K562 (cell line): ENCODE results near the gene EPHB2. TPM values are rescaled to one million over a fixed set of nuclear protein-coding genes. Genes with fewer than 3 reads are reported as not detected.

ENCODE experiments used
- ATAC-seq: fragments of 200-7000 bp; cut with Tn5 transposase; 3 replicates; pipeline ENCODE4 v1.9.1; 2020; ENCODE audit warnings: moderate library complexity
- BruUV-seq: library from RNA; stranded (reverse); fragments of 400-500 nt; replicated peaks from 2 replicates; lab custom pipeline; 2021; lab: Mats Ljungman, UMichigan
- CTCF ChIA-PET: fragments of 300-600 bp; formaldehyde crosslinking; extraction: SDS; loops from one replicate; lab custom pipeline; 2021; ENCODE audit warnings: low intra/inter-chr PET ratio; lab: Yijun Ruan, JAX
- POLR2A ChIA-PET: fragments of 300-600, 350-650 bp; sonication (Branson Sonifier 250); formaldehyde crosslinking; extraction: SDS; loops from one replicate; lab custom pipeline; 2021; ENCODE audit warnings: antibody characterized with exemption, inconsistent platforms; lab: Yijun Ruan, JAX
- DNase-seq, 4 experiments: peaks; one replicate each; pipeline versions ENCODE4 v3.0.0 to v3.0.0-alpha.2; 2011 to 2018; ENCODE audit warnings: low spot score in 3 of 4, mixed read lengths in 3 of 4; ENCODE audit errors: extremely low read depth in 1 of 4
- FAIRE-seq: peaks from 2 replicates; lab custom pipeline; 2011; peaks lifted over from hg19 to GRCh38; lab: Jason Lieb, UNC
- H2AFZ ChIP-seq: 2 replicates; pipeline ENCODE4 v1.6.0; 2011; ENCODE audit warnings: low read depth, low read length, control low read depth, inconsistent platforms
- H3K27ac ChIP-seq: fragments of 200-600 bp; 3 replicates; pipeline ENCODE4 v1.8.0; 2011; ENCODE audit warnings: low read depth, mild to moderate bottlenecking, control low read depth, inconsistent platforms, low read length, moderate library complexity, mixed read lengths; ENCODE audit errors: extremely low read depth
- H3K27me3 ChIP-seq, 2 experiments: fragments of 300-600 bp in 1 of 2; 2 replicates in 1 of 2; 3 replicates in 1 of 2; pipeline versions ENCODE4 v1.6.0 to v1.8.0; 2011; ENCODE audit warnings: inconsistent platforms in 2 of 2, low read length in 2 of 2, mild to moderate bottlenecking in 1 of 2, mixed read lengths in 1 of 2, moderate library complexity in 1 of 2; ENCODE audit not compliant: control insufficient read depth in 2 of 2, insufficient read depth in 2 of 2
- H3K36me3 ChIP-seq: fragments of 300-600 bp; 3 replicates; pipeline ENCODE4 v1.8.0; 2011; ENCODE audit warnings: mild to moderate bottlenecking, low read length, inconsistent platforms; ENCODE audit not compliant: control insufficient read depth, insufficient read depth
- H3K4me1 ChIP-seq, 2 experiments: fragments of 200-600 bp in 1 of 2; replicated peaks in 1 of 2; 2 replicates in 1 of 2; 3 replicates in 1 of 2; pipeline versions ENCODE4 v1.5.1 to v1.8.0; 2011; ENCODE audit warnings: inconsistent platforms in 2 of 2, low read length in 2 of 2, mild to moderate bottlenecking in 1 of 2, mixed read lengths in 1 of 2, moderate library complexity in 1 of 2; ENCODE audit not compliant: control insufficient read depth in 2 of 2, insufficient read depth in 2 of 2
- H3K4me2 ChIP-seq: 2 replicates; pipeline ENCODE4 v1.6.1; 2011; ENCODE audit warnings: low read length, control low read depth, inconsistent platforms, mixed read lengths; ENCODE audit not compliant: insufficient read depth
- H3K4me3 ChIP-seq: fragments of 200-600 bp; sonication (generic), shearing (Covaris generic); 2 replicates; pipeline ENCODE4 v1.5.1; 2016; ENCODE audit warnings: control low read depth, inconsistent platforms
- H3K79me2 ChIP-seq: fragments of 200-600 bp; 3 replicates; pipeline ENCODE4 v1.8.0; 2011; ENCODE audit warnings: low read length, inconsistent platforms; ENCODE audit not compliant: control insufficient read depth, insufficient read depth
- H3K9ac ChIP-seq, 2 experiments: 2 replicates each; pipeline versions ENCODE4 v1.6.0 to v1.6.1; 2011; ENCODE audit warnings: low read depth in 2 of 2, low read length in 2 of 2, control low read depth in 1 of 2, inconsistent platforms in 1 of 2, mild to moderate bottlenecking in 1 of 2, mixed read lengths in 1 of 2; ENCODE audit not compliant: insufficient read depth in 1 of 2
- H3K9me1 ChIP-seq: one replicate; pipeline ENCODE4 v1.6.0; 2011; ENCODE audit warnings: inconsistent platforms, mild to moderate bottlenecking, low read length, moderate library complexity; ENCODE audit not compliant: control insufficient read depth, insufficient read depth
- H3K9me3 ChIP-seq: replicated peaks from 2 replicates; pipeline ENCODE4 v1.5.1; 2011; ENCODE audit warnings: low read depth, low read length, inconsistent platforms; ENCODE audit not compliant: control insufficient read depth, insufficient read depth
- H4K20me1 ChIP-seq: replicated peaks from 2 replicates; pipeline ENCODE4 v1.6.1; 2011; ENCODE audit warnings: low read length, inconsistent platforms, mixed read lengths; ENCODE audit not compliant: control insufficient read depth, insufficient read depth
- BHLHE40 ChIP-seq: IDR thresholded peaks from 2 replicates; pipeline ENCODE4 v1.6.1; 2011; ENCODE audit warnings: low read length, improper control_type of control experiment
- ILF3 ChIP-seq: fragments of 450-650 bp; IDR thresholded peaks from 2 replicates; pipeline ENCODE4 v1.6.1; 2018; ENCODE audit warnings: antibody characterized with exemption, mild to moderate bottlenecking, moderate library complexity, borderline replicate concordance
- JUN ChIP-seq, 2 experiments: sonication (generic) in 1 of 2; formaldehyde crosslinking in 1 of 2; IDR thresholded peaks; 2 replicates each; pipeline versions ENCODE4 v1.6.1 to v1.8.0; 2012 to 2022; ENCODE audit warnings: borderline replicate concordance in 2 of 2, mild to moderate bottlenecking in 2 of 2, improper control_type of control experiment in 1 of 2, low read depth in 1 of 2, low read length in 1 of 2, missing genetic modification reagents in 1 of 2
- NR1H2 ChIP-seq: sonication (generic); formaldehyde crosslinking; IDR thresholded peaks from 2 replicates; pipeline ENCODE4 v1.4.0; 2020; ENCODE audit warnings: mild to moderate bottlenecking, missing genetic modification reagents
- RBM25 ChIP-seq: fragments of 200-400 bp; formaldehyde crosslinking; IDR thresholded peaks from 2 replicates; pipeline ENCODE4 v1.6.1; 2018; ENCODE audit warnings: low read length, low read depth, moderate library complexity; ENCODE audit not compliant: severe bottlenecking
- TRIM28 ChIP-seq: fragments of 450-650 bp; IDR thresholded peaks from 2 replicates; pipeline ENCODE4 v1.6.1; 2017
- ZBTB40 ChIP-seq, 2 experiments: fragments of 450-650 bp in 1 of 2; sonication (generic) in 1 of 2; formaldehyde crosslinking in 1 of 2; IDR thresholded peaks; 2 replicates each; pipeline versions ENCODE4 v1.7.1 to v1.9.0; 2016 to 2022; ENCODE audit warnings: inconsistent platforms in 1 of 2, mild to moderate bottlenecking in 1 of 2, missing genetic modification reagents in 1 of 2
- ZHX1 ChIP-seq: fragments of 150-350 bp; conservative IDR thresholded peaks from 2 replicates; pipeline ENCODE4 v1.6.1; 2014; ENCODE audit warnings: low read length
- WGBS: fragments of 100-300 bp; shearing (Covaris generic); methylation state at CpG from one replicate; pipeline ENCODE4 v1.1.6; 2016; ENCODE audit warnings: low coverage, mixed read lengths; ENCODE audit not compliant: insufficient coverage; ENCODE audit errors: missing lambda C conversion rate; 5-methylcytosine and 5-hydroxymethylcytosine counted together
- in situ Hi-C: fragments of 300-500 bp; cut with MboI; formaldehyde crosslinking; loops from 4 replicates; pipeline ENCODE4 v1.15.0; 2018; ENCODE audit warnings: inconsistent platforms, mixed read lengths
- intact Hi-C: fragments of 100-400 bp; cut with micrococcal nuclease; formaldehyde crosslinking; loops from 2 replicates; pipeline ENCODE4 v1.14.2; 2022
- polyA plus RNA-seq, 8 experiments: library from polyadenylated mRNA; depleted of rRNA in 4 of 8; stranded (reverse) in 5 of 8; unstranded in 3 of 8; fragments of >200 nt; fragmentation: Nextera tagmentation in 2 of 8; fragmentation: Illumina TruSeq in 1 of 8; extraction: Ambion mirVana in 2 of 8; extraction: Trizol in 1 of 8; gene quantifications; 2 replicates each; pipeline versions ENCODE4 v1.2.1 to v1.2.3, GENCODE V29; 2011 to 2014; ENCODE audit warnings: inconsistent platforms in 1 of 8, missing spikeins in 1 of 8
- total RNA-seq, 7 experiments: library from RNA; depleted of rRNA in 6 of 7; stranded (reverse); fragments of >200 nt in 6 of 7; fragmentation: Illumina TruSeq in 2 of 7; extraction: Trizol in 2 of 7; gene quantifications; 2 replicates each; pipeline versions ENCODE4 v1.2.1 to v1.2.3, GENCODE V29; 2011 to 2021; ENCODE audit warnings: low replicate concordance in 1 of 7

Gene EPHB2
- total and polyA plus RNA-seq, 9 of the 15 experiments (the other 6 are each of a cell fraction or from before 2014, with no cell fraction given), result not detected

- no peak for TF ChIP-seq ZHX1
- no peak for TF ChIP-seq NR1H2 (CRISPR knock-in tag)
- TF ChIP-seq BHLHE40, result no peak
- no peak for TF ChIP-seq RBM25
These were observed 226.0 kb downstream of the EPHB2 start (continued) for GRCh38 chr1:22936681-22937080.

- WGBS, result 0% methylated on average over 2 of the region's 2 CpGs
- TF ChIP-seq ILF3, result no peak
- TF ChIP-seq TRIM28, result peak; percentile 75
- TF ChIP-seq ZBTB40 (IDR thresholded peaks at IDR 0.05), result no peak
- TF ChIP-seq ZBTB40 (CRISPR knock-in tag; IDR thresholded peaks at IDR 0.05), result no peak
- TF ChIP-seq JUN (IDR thresholded peaks at IDR 0.05; ENCODE audit: borderline replicate concordance, low read depth, low read length), result no peak
- TF ChIP-seq JUN (CRISPR knock-in tag; IDR thresholded peaks at IDR 0.05; ENCODE audit: borderline replicate concordance), result no peak
These were observed 230.6 kb downstream of the EPHB2 start for GRCh38 chr1:22941257-22941656.

More at GRCh38 chr1:22941257-22941656, 230.6 kb downstream of the EPHB2 start:
- ATAC-seq (no peak), DNase-seq (no peak), FAIRE-seq (no peak)
- no peaks in the 10 kb centered on the region for H4K20me1 ChIP-seq
- no peaks in the 10 kb centered on the region for H3K36me3 ChIP-seq
- H3K4me3 ChIP-seq, result no peak overlapping the region
- ChIA-PET POLR2A (no interaction called here), CTCF (no interaction called here)
- H3K79me2 ChIP-seq, result no peaks in the 10 kb centered on the region
- BruUV-seq, result no TSS peak
- H3K9me3 ChIP-seq, result no peaks in the 10 kb centered on the region; the same call in 1 of the 2 replicates
- H3K9me1 ChIP-seq, result no peaks in the 10 kb centered on the region
- no peaks in the 10 kb centered on the region for H3K4me1 ChIP-seq
- no peak overlapping the region for H3K9ac ChIP-seq
- H2AFZ ChIP-seq, result no peak overlapping the region
- in situ Hi-C loops, result no loop called here
- H3K4me2 ChIP-seq, result no peak overlapping the region
- peaks cover 17 to 27% of the 10 kb centered on the region in 2 experiments for H3K27me3 ChIP-seq
- no peak overlapping the region for H3K27ac ChIP-seq
- intact Hi-C loops, result no loop called here
